ENCODE data around the gene ZNF358. TPM values are rescaled to one million over a fixed set of nuclear protein-coding genes. Genes with fewer than 3 reads are reported as not detected.

ZNF358 gene
- total and polyA plus RNA-seq, 2 of the 13 experiments (the other 11 are each of a cell fraction or from before 2014, with no cell fraction given): 9.1 to 37.0 TPM

DNA sequence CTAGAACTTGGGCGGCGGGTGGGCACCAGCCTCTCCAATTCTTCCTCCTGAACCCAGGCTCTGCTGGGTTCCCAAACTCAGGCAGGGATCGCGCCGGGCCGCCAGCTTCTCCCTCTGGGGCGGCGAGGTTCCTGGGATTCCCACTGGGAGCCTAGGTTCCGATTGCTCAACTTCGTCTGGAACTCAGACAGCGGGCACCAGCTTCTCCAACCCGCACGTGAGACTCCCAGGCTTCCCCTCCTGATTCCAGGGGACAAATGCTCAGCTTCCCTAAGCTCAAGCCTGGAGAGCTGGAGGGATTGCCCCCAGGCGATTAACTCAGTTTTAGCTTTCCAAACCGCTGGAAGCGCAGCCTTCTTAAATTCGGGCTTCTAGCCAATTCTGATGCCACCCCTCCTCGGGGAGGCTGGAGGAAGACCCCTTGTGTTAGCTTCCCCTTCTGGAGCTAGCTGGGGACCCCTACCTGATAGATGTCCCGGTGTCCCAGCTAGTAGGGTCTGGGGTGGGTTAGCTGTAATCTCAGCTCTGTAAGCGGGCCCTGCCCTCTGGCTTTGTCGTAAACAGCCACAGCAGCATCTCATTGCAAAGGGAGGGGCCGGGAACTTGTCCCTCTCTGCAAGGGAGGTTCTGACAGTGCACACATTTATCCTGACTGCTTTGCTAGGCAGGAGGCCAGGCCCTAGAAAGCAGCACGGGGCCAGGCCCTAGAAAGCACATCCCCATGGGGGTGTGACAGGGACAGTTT lies 7.2 kb downstream of the ZNF358 start:
- no peak overlapping the region for H3K27ac ChIP-seq (ENCODE audit: extremely low read length, insufficient read depth, low read length)
- H2AFZ ChIP-seq (ENCODE audit: low read length): no peak overlapping the region
- FAIRE-seq: no peak
- TF ChIP-seq FOXP4 (CRISPR knock-in tag; IDR thresholded peaks at IDR 0.05) (no peak), HIC2 (CRISPR knock-in tag; IDR thresholded peaks at IDR 0.05; ENCODE audit: low read depth) (no peak), MXI1 (IDR thresholded peaks at IDR 0.05; ENCODE audit: borderline replicate concordance, low read depth, low read length) (no peak), HOXA5 (CRISPR knock-in tag; IDR thresholded peaks at IDR 0.05) (no peak), SMC3 (IDR thresholded peaks at IDR 0.05; ENCODE audit: low read length) (no peak), IKZF1 (IDR thresholded peaks at IDR 0.05) (no peak), EED (CRISPR knock-in tag; IDR thresholded peaks at IDR 0.05) (no peak), ZNF557 (CRISPR knock-in tag; IDR thresholded peaks at IDR 0.05) (no peak), ZNF567 (CRISPR knock-in tag; IDR thresholded peaks at IDR 0.05; ENCODE audit: borderline replicate concordance) (no peak), PHF8 (CRISPR knock-in tag; IDR thresholded peaks at IDR 0.05) (no peak), SNAPC2 (CRISPR knock-in tag; IDR thresholded peaks at IDR 0.05) (no peak), ZIK1 (CRISPR knock-in tag; IDR thresholded peaks at IDR 0.05; ENCODE audit: borderline replicate concordance, low read depth) (no peak), ZNF143 (CRISPR knock-in tag; IDR thresholded peaks at IDR 0.05) (no peak), DPF2 (CRISPR knock-in tag; IDR thresholded peaks at IDR 0.05; ENCODE audit: borderline replicate concordance, low read depth) (no peak), ZNF709 (CRISPR knock-in tag; IDR thresholded peaks at IDR 0.05) (0 out of 2 replicates have a peak, but pooled peaks have one; percentile 2), BHLHE40 (IDR thresholded peaks at IDR 0.05; ENCODE audit: low read length) (no peak), HNRNPUL1 (IDR thresholded peaks at IDR 0.05; ENCODE audit: low read depth, low read length) (no peak), ZBTB4 (CRISPR knock-in tag; IDR thresholded peaks at IDR 0.05; ENCODE audit: borderline replicate concordance) (no peak)
- TF ChIP-seq, protein P1, sequence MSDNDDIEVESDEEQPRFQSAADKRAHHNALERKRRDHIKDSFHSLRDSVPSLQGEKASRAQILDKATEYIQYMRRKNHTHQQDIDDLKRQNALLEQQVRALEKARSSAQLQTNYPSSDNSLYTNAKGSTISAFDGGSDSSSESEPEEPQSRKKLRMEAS (IDR thresholded peaks at IDR 0.05): no peak

More for the DNA sequence above, 7.2 kb downstream of the ZNF358 start:
- Histone ChIP-seq H3K4me3 (replicated peaks in 1 of 3; ENCODE audit: insufficient read depth in 1 of 3, low read depth in 2 of 3, low read length in 3 of 3) (peak overlapping the region; percentile 68 to 81 (median 75)), H3K79me2 (ENCODE audit: insufficient read depth, low read length) (no peaks in the 10 kb centered on the region), H3K4me1 (ENCODE audit: insufficient read depth, low read length) (peaks cover 15% of the 10 kb centered on the region), H3K9ac (ENCODE audit: insufficient read depth, low read depth, low read length) (peak overlapping the region; percentile 70), H3K27me3 (ENCODE audit: control insufficient read depth in 1 of 2, insufficient read depth in 2 of 2, low read length in 2 of 2) (no peaks in the 10 kb centered on the region), H3K4me2 (ENCODE audit: low read depth, low read length) (peak overlapping the region; percentile 100), H4K20me1 (ENCODE audit: insufficient read depth, low read length) (no peaks in the 10 kb centered on the region), H3K9me3 (ENCODE audit: low read length) (no peaks in the 10 kb centered on the region), H3K36me3 (replicated peaks in 1 of 2; ENCODE audit: control insufficient read depth in 1 of 2, insufficient read depth in 2 of 2, low read length in 2 of 2) (peaks cover 0 to 2% of the 10 kb centered on the region in 2 experiments; a peak in 2 of 5 replicates)
- DNase-seq (ENCODE audit: low spot score) (peak; percentile 17), ATAC-seq (peak; percentile 42)
- intact Hi-C loops (cut with micrococcal nuclease; ENCODE audit: unreplicated experiment) (no loop called here), in situ Hi-C loops (cut with HindIII; ENCODE audit: extremely low pct_ligation_motif_present, low pct_unique_long_range_greater_than_20kb) (no loop called here)
- BruUV-seq (replicated peaks): no TSS peak
- CTCF ChIA-PET (ENCODE audit: low intra/inter-chr PET ratio, low total read pairs): no interaction called here
- POLR2A ChIA-PET: interaction anchor here (1.1 to 2.0 kb wide), 4 partner anchors 12 to 454 kb away, joined by 4 to 13 read pairs (median 6); partner anchors contain the start of genes PNPLA6 and ZNF557
- WGBS (ENCODE audit: low lambda C conversion rate): under 1% methylated on average over 16 of the region's 23 CpGs

Data from HepG2 (cell line).